ENCODE results near the gene PHLDA1. TPM values are rescaled to one million over a fixed set of nuclear protein-coding genes. Genes with fewer than 3 reads are reported as not detected.

PHLDA1 gene
- total and polyA plus RNA-seq, 10 of the 15 experiments (the other 5 are each of a cell fraction or from before 2014, with no cell fraction given): 0.66 to 14.2 (median 1.3) TPM

GRCh38 chr12:76006028-76006925 is 25.3 kb downstream of the PHLDA1 start (continued):
- TF ChIP-seq, protein P1, sequence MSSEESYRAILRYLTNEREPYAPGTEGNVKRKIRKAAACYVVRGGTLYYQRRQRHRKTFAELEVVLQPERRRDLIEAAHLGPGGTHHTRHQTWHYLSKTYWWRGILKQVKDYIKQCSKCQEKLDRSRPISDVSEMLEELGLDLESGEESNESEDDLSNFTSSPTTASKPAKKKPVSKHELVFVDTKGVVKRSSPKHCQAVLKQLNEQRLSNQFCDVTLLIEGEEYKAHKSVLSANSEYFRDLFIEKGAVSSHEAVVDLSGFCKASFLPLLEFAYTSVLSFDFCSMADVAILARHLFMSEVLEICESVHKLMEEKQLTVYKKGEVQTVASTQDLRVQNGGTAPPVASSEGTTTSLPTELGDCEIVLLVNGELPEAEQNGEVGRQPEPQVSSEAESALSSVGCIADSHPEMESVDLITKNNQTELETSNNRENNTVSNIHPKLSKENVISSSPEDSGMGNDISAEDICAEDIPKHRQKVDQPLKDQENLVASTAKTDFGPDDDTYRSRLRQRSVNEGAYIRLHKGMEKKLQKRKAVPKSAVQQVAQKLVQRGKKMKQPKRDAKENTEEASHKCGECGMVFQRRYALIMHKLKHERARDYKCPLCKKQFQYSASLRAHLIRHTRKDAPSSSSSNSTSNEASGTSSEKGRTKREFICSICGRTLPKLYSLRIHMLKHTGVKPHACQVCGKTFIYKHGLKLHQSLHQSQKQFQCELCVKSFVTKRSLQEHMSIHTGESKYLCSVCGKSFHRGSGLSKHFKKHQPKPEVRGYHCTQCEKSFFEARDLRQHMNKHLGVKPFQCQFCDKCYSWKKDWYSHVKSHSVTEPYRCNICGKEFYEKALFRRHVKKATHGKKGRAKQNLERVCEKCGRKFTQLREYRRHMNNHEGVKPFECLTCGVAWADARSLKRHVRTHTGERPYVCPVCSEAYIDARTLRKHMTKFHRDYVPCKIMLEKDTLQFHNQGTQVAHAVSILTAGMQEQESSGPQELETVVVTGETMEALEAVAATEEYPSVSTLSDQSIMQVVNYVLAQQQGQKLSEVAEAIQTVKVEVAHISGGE (CRISPR knock-in tag; IDR thresholded peaks at IDR 0.05): no peak
- TF ChIP-seq EP300 (IDR thresholded peaks at IDR 0.05; ENCODE audit: borderline replicate concordance in 1 of 2, control insufficient read depth in 1 of 2, low read depth in 2 of 2, low read length in 2 of 2): no peak
- no peak for TF ChIP-seq IRF4 (IDR thresholded peaks at IDR 0.05; ENCODE audit: low read depth, low read length)
- TF ChIP-seq, protein P2, sequence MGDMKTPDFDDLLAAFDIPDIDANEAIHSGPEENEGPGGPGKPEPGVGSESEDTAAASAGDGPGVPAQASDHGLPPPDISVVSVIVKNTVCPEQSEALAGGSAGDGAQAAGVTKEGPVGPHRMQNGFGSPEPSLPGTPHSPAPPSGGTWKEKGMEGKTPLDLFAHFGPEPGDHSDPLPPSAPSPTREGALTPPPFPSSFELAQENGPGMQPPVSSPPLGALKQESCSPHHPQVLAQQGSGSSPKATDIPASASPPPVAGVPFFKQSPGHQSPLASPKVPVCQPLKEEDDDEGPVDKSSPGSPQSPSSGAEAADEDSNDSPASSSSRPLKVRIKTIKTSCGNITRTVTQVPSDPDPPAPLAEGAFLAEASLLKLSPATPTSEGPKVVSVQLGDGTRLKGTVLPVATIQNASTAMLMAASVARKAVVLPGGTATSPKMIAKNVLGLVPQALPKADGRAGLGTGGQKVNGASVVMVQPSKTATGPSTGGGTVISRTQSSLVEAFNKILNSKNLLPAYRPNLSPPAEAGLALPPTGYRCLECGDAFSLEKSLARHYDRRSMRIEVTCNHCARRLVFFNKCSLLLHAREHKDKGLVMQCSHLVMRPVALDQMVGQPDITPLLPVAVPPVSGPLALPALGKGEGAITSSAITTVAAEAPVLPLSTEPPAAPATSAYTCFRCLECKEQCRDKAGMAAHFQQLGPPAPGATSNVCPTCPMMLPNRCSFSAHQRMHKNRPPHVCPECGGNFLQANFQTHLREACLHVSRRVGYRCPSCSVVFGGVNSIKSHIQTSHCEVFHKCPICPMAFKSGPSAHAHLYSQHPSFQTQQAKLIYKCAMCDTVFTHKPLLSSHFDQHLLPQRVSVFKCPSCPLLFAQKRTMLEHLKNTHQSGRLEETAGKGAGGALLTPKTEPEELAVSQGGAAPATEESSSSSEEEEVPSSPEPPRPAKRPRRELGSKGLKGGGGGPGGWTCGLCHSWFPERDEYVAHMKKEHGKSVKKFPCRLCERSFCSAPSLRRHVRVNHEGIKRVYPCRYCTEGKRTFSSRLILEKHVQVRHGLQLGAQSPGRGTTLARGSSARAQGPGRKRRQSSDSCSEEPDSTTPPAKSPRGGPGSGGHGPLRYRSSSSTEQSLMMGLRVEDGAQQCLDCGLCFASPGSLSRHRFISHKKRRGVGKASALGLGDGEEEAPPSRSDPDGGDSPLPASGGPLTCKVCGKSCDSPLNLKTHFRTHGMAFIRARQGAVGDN (IDR thresholded peaks at IDR 0.05): no peak
- no peak for TF ChIP-seq YY1 (IDR thresholded peaks at IDR 0.05; ENCODE audit: low read depth, low read length)
- TF ChIP-seq MEF2A (IDR thresholded peaks at IDR 0.05; ENCODE audit: insufficient read depth, low read depth, low read length): no peak
